ENCODE data around the gene CAMK1D. TPM values are rescaled to one million over a fixed set of nuclear protein-coding genes. Genes with fewer than 3 reads are reported as not detected.

Gene CAMK1D
- total and polyA plus RNA-seq, 8 donors, result 1.4 to 26.9 (median 3.9) TPM

DNA sequence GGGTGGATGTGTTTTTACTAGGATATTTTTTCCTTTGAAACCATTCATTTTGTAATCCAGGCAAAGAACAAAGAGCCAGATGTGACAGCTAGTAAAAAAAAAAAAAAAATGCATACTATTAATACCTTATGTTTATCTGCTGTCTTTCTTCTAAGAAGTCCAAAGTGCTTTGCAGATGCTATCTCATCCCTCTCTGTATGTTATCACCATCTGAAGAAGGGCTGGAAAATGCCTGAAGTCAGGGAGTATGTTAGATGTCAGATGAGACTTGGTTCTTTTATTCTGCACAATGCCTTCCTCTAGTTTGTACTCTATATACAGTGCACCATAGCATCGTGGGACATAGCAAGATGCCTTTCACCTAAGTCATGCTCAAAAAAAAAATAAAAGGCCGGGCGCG, 10.4 kb upstream of the CAMK1D start:
- peaks cover 0 to 3% (median under 1%) of the 10 kb centered on the region in 4 donors for H3K4me1 ChIP-seq
- H3K4me3 ChIP-seq, result no peak overlapping the region
- no peak for DNase-seq
- H3K27ac ChIP-seq, result no peak overlapping the region
- no peaks in the 10 kb centered on the region for H3K9me3 ChIP-seq
- intact Hi-C loops (cut with DNase I; ENCODE audit: low total_unique reads), result no loop called here
- no peaks in the 10 kb centered on the region for H3K36me3 ChIP-seq
- WGBS, 5 donors, result 83 to 94% (median 88%) methylated on average over 4 of the region's 4 CpGs
- TF ChIP-seq POLR2A (IDR thresholded peaks at IDR 0.05) (no peak), EP300 (IDR thresholded peaks at IDR 0.05) (no peak), POLR2AphosphoS5 (IDR thresholded peaks at IDR 0.05) (no peak)
- TF ChIP-seq, protein P1, sequence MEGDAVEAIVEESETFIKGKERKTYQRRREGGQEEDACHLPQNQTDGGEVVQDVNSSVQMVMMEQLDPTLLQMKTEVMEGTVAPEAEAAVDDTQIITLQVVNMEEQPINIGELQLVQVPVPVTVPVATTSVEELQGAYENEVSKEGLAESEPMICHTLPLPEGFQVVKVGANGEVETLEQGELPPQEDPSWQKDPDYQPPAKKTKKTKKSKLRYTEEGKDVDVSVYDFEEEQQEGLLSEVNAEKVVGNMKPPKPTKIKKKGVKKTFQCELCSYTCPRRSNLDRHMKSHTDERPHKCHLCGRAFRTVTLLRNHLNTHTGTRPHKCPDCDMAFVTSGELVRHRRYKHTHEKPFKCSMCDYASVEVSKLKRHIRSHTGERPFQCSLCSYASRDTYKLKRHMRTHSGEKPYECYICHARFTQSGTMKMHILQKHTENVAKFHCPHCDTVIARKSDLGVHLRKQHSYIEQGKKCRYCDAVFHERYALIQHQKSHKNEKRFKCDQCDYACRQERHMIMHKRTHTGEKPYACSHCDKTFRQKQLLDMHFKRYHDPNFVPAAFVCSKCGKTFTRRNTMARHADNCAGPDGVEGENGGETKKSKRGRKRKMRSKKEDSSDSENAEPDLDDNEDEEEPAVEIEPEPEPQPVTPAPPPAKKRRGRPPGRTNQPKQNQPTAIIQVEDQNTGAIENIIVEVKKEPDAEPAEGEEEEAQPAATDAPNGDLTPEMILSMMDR (IDR thresholded peaks at IDR 0.05), result no peak
- no peaks in the 10 kb centered on the region for H3K27me3 ChIP-seq

DNA sequence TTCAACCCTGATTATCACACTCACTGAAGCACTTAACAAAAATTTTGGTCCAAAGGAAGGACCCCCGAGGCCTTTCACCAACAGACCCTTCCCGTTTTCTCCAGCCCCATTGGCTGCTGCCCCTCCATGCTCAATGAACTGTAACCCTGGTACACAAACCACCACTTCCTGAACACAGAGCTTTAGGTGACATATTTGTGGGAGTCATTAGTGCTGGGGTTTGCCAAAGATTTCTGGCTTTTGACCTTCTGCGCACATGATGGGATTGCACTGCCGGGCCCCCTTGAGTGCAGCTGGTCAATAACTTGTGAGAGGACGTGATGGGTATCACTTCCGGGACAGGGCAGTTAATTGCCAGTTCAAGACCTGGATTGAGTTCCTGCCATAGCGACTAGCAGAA, 9.0 kb upstream of the CAMK1D start:
- Histone ChIP-seq H3K4me1 (no peaks in the 10 kb centered on the region), H3K27ac (no peak overlapping the region), H3K4me3 (no peak overlapping the region), H3K27me3 (no peaks in the 10 kb centered on the region), H3K9me3 (no peaks in the 10 kb centered on the region), H3K36me3 (no peaks in the 10 kb centered on the region)
- no peak for DNase-seq
- intact Hi-C loops (cut with DNase I; ENCODE audit: low total_unique reads), result no loop called here
- WGBS, 5 donors, result 76 to 91% (median 88%) methylated on average over 7 of the region's 7 CpGs
- TF ChIP-seq EP300 (IDR thresholded peaks at IDR 0.05) (no peak), POLR2A (IDR thresholded peaks at IDR 0.05) (no peak), POLR2AphosphoS5 (IDR thresholded peaks at IDR 0.05) (no peak)
- TF ChIP-seq, protein P1 (IDR thresholded peaks at IDR 0.05), result no peak

DNA sequence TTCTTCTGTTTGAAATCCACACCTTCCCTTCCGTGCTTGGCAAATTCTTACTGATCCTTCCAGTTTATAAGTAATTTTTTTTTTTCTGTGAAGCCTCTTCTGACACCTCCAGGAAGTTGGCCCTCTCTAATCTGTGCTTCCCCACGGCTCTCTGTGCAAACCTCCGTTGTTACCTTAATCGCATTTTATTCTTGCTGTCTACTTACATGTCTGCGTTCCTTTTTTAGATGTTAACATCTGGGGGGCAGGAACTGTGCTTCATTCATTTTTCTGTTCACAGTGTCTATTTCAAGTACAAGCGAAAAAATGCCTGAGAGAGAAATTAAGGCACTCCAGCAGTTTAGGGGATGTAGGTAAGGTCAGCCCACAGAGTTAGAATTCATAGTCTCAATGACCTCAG, 8.4 kb upstream of the CAMK1D start:
- no peaks in the 10 kb centered on the region for H3K9me3 ChIP-seq
- no peaks in the 10 kb centered on the region for H3K27me3 ChIP-seq
- intact Hi-C loops (cut with DNase I; ENCODE audit: low total_unique reads), result no loop called here
- no peak overlapping the region for H3K4me3 ChIP-seq
- H3K36me3 ChIP-seq, result no peaks in the 10 kb centered on the region
- no peak overlapping the region for H3K27ac ChIP-seq
- H3K4me1 ChIP-seq, result no peaks in the 10 kb centered on the region
- 63 to 74% (median 65%) methylated on average over 6 of the region's 6 CpGs for WGBS, 5 donors
- DNase-seq, result no peak
- TF ChIP-seq EP300 (IDR thresholded peaks at IDR 0.05), result no peak
- no peak for TF ChIP-seq POLR2AphosphoS5 (IDR thresholded peaks at IDR 0.05)
- no peak for TF ChIP-seq POLR2A (IDR thresholded peaks at IDR 0.05)
- TF ChIP-seq, protein P1 (IDR thresholded peaks at IDR 0.05), result no peak

DNA sequence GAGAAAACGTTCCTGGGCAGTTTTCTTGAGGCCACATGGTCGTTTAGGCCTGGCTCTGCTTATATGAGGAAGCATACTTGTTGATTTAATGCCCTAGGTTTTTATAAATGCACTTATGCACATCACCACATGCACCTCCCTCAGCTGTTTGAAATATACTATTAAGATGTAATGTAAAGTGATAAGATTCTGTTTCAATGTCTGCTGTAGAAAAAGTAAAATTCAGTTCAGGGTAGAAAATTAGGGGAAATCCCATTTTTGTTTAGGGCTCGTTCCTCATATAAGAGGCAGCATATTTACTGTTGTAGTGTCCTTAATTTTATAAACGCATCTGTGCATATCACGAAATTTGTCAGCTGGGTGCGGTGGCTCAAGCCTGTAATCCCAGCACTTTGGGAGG, 7.8 kb upstream of the CAMK1D start:
- 72 to 79% (median 75%) methylated on average over 6 of the region's 6 CpGs for WGBS, 5 donors
- no peak for TF ChIP-seq POLR2AphosphoS5 (IDR thresholded peaks at IDR 0.05)
- TF ChIP-seq, protein P1 (IDR thresholded peaks at IDR 0.05), result no peak
- no peak for TF ChIP-seq POLR2A (IDR thresholded peaks at IDR 0.05)
- TF ChIP-seq EP300 (IDR thresholded peaks at IDR 0.05), result no peak
- Histone ChIP-seq H3K4me3 (no peak overlapping the region), H3K4me1 (no peaks in the 10 kb centered on the region), H3K27me3 (no peaks in the 10 kb centered on the region), H3K9me3 (no peaks in the 10 kb centered on the region), H3K27ac (no peak overlapping the region), H3K36me3 (no peaks in the 10 kb centered on the region)
- intact Hi-C loops (cut with DNase I; ENCODE audit: low total_unique reads), result no loop called here
- DNase-seq, result no peak

Data from stomach (tissue), 9 donors.